H1 (cell line): Measurements from ENCODE around the gene BTBD16. TPM values are rescaled to one million over a fixed set of nuclear protein-coding genes. Genes with fewer than 3 reads are reported as not detected.

Experiments used
- CTCF ChIA-PET: fragments of 300-600 bp; sonication (Branson Sonifier 250); formaldehyde crosslinking; loops from one replicate; lab custom pipeline; 2021; ENCODE audit not compliant: partially characterized antibody; lab: Charles Lee
- POLR2A ChIA-PET: fragments of 300-600 bp; sonication (Branson Sonifier 250); formaldehyde crosslinking; loops from one replicate; lab custom pipeline; 2021; ENCODE audit warnings: inconsistent platforms; ENCODE audit not compliant: partially characterized antibody; lab: Charles Lee
- DNase-seq, 2 experiments: peaks; one replicate each; pipeline versions ENCODE4 v3.0.0 to v3.0.0-alpha.2; 2010 to 2022; ENCODE audit warnings: low spot score in 2 of 2, low read depth in 1 of 2, mixed read lengths in 1 of 2
- FAIRE-seq: peaks from 2 replicates; lab custom pipeline; 2011; peaks lifted over from hg19 to GRCh38; lab: Jason Lieb, UNC
- H2AFZ ChIP-seq: 2 replicates; pipeline ENCODE4 v1.8.1; 2012; ENCODE audit warnings: low read length, inconsistent platforms
- H2AK5ac ChIP-seq: 2 replicates; pipeline ENCODE4 v1.6.1; 2013; ENCODE audit warnings: low read depth, low read length
- H2BK120ac ChIP-seq: replicated peaks from 2 replicates; pipeline ENCODE3; 2013; ENCODE audit warnings: low read depth, low read length, inconsistent platforms
- H2BK12ac ChIP-seq: 2 replicates; pipeline ENCODE4 v1.6.1; 2013; ENCODE audit warnings: low read depth, low read length
- H2BK15ac ChIP-seq: 2 replicates; pipeline ENCODE4 v1.6.1; 2013; ENCODE audit warnings: low read length
- H2BK20ac ChIP-seq: 2 replicates; pipeline ENCODE4 v1.6.1; 2013; ENCODE audit warnings: low read length
- H2BK5ac ChIP-seq: 2 replicates; pipeline ENCODE4 v1.6.1; 2013; ENCODE audit warnings: low read depth, low read length
- H3K14ac ChIP-seq: 2 replicates; pipeline ENCODE4 v1.6.1; 2013; ENCODE audit warnings: inconsistent platforms; ENCODE audit not compliant: insufficient read length
- H3K18ac ChIP-seq: 2 replicates; pipeline ENCODE4 v1.6.1; 2013; ENCODE audit warnings: low read length; ENCODE audit errors: extremely low read depth
- H3K23ac ChIP-seq: 2 replicates; pipeline ENCODE4 v1.6.1; 2013; ENCODE audit warnings: inconsistent platforms; ENCODE audit not compliant: insufficient read length
- H3K23me2 ChIP-seq: 2 replicates; pipeline ENCODE4 v1.6.1; 2013; ENCODE audit warnings: low read depth, low read length
- H3K27ac ChIP-seq: 2 replicates; pipeline ENCODE4 v1.6.1; 2011; ENCODE audit warnings: low read depth, low read length, inconsistent platforms
- H3K27me3 ChIP-seq, 4 experiments: replicated peaks in 1 of 4; 1 replicate in 1 of 4; 2 replicates in 3 of 4; pipeline versions ENCODE4 v1.6.1 to v1.8.1; 2011 to 2013; ENCODE audit warnings: low read length in 3 of 4, mild to moderate bottlenecking in 3 of 4, inconsistent platforms in 2 of 4, mixed read lengths in 2 of 4, moderate library complexity in 1 of 4; ENCODE audit not compliant: control insufficient read depth in 3 of 4, insufficient read depth in 3 of 4; ENCODE audit errors: extremely low read depth in 1 of 4
- H3K36me3 ChIP-seq, 4 experiments: 2 replicates each; pipeline versions ENCODE4 v1.6.1 to v1.8.1; 2011 to 2013; ENCODE audit warnings: mild to moderate bottlenecking in 4 of 4, low read length in 3 of 4, moderate library complexity in 2 of 4, control low read depth in 1 of 4, inconsistent platforms in 1 of 4; ENCODE audit not compliant: insufficient read depth in 4 of 4, control insufficient read depth in 2 of 4
- H3K4ac ChIP-seq: replicated peaks from 2 replicates; pipeline ENCODE3; 2013; ENCODE audit warnings: low read length, low read depth, mixed read lengths, inconsistent platforms; ENCODE audit not compliant: insufficient read length
- H3K4me1 ChIP-seq, 4 experiments: replicated peaks in 1 of 4; 1 replicate in 1 of 4; 2 replicates in 3 of 4; pipeline versions ENCODE4 v1.6.1 to v1.8.1; 2011 to 2013; ENCODE audit warnings: low read length in 3 of 4, inconsistent platforms in 2 of 4, mixed read lengths in 1 of 4; ENCODE audit not compliant: insufficient read depth in 4 of 4, control insufficient read depth in 3 of 4
- H3K4me2 ChIP-seq, 2 experiments: 2 replicates each; pipeline versions ENCODE4 v1.6.1 to v1.8.1; 2011 to 2013; ENCODE audit warnings: low read depth in 2 of 2, low read length in 2 of 2, control low read depth in 1 of 2, inconsistent platforms in 1 of 2, mild to moderate bottlenecking in 1 of 2; ENCODE audit not compliant: insufficient read depth in 1 of 2
- H3K4me3 ChIP-seq, 4 experiments: fragments of 200-600, 300-600 bp in 1 of 4; sonication (generic), shearing (Covaris generic), sonication (Bioruptor Twin) in 1 of 4; 2 replicates each; pipeline versions ENCODE4 v1.5.1 to v1.8.1; 2011 to 2016; ENCODE audit warnings: low read length in 4 of 4, low read depth in 3 of 4, control low read depth in 2 of 4, inconsistent platforms in 2 of 4, mild to moderate bottlenecking in 2 of 4, mixed read lengths in 1 of 4, moderate library complexity in 1 of 4; ENCODE audit not compliant: insufficient read depth in 2 of 4; ENCODE audit errors: extremely low read depth in 1 of 4
- H3K56ac ChIP-seq: replicated peaks from 2 replicates; pipeline ENCODE3; 2013; ENCODE audit warnings: low read depth, mild to moderate bottlenecking, mixed read lengths, low read length, inconsistent platforms; ENCODE audit not compliant: insufficient read length
- H3K79me1 ChIP-seq: 2 replicates; pipeline ENCODE4 v1.6.1; 2013; ENCODE audit warnings: low read depth, low read length, control low read depth
- H3K79me2 ChIP-seq, 2 experiments: 2 replicates each; pipeline versions ENCODE4 v1.6.1 to v1.8.1; 2012 to 2013; ENCODE audit warnings: low read length in 2 of 2, mild to moderate bottlenecking in 2 of 2, inconsistent platforms in 1 of 2; ENCODE audit not compliant: insufficient read depth in 2 of 2, control insufficient read depth in 1 of 2
- H3K9ac ChIP-seq, 4 experiments: replicated peaks in 1 of 4; 1 replicate in 1 of 4; 2 replicates in 3 of 4; pipeline versions ENCODE4 v1.6.1 to v1.8.1; 2011 to 2013; ENCODE audit warnings: low read depth in 3 of 4, low read length in 3 of 4, control low read depth in 2 of 4, mild to moderate bottlenecking in 2 of 4, moderate library complexity in 2 of 4, inconsistent platforms in 1 of 4; ENCODE audit errors: extremely low read depth in 1 of 4
- H3K9me3 ChIP-seq, 2 experiments: 2 replicates each; pipeline versions ENCODE4 v1.6.1 to v1.8.1; 2012 to 2013; ENCODE audit warnings: mild to moderate bottlenecking in 2 of 2, moderate library complexity in 2 of 2, control low read depth in 1 of 2, inconsistent platforms in 1 of 2, low read depth in 1 of 2, low read length in 1 of 2, mixed read lengths in 1 of 2; ENCODE audit not compliant: insufficient read depth in 2 of 2
- H4K20me1 ChIP-seq, 2 experiments: replicated peaks in 1 of 2; 2 replicates each; pipeline versions ENCODE3 to v1.8.1; 2011 to 2013; ENCODE audit warnings: inconsistent platforms in 2 of 2, low read length in 2 of 2, mild to moderate bottlenecking in 1 of 2; ENCODE audit not compliant: insufficient read depth in 2 of 2, control insufficient read depth in 1 of 2
- H4K5ac ChIP-seq: 2 replicates; pipeline ENCODE4 v1.6.1; 2013; ENCODE audit warnings: low read length, low read depth, mixed read lengths, inconsistent platforms; ENCODE audit not compliant: insufficient read length
- H4K8ac ChIP-seq: 2 replicates; pipeline ENCODE4 v1.8.0; 2013; ENCODE audit warnings: mild to moderate bottlenecking, moderate library complexity, low read length, inconsistent platforms; ENCODE audit not compliant: insufficient read depth; ENCODE audit errors: extremely low read depth
- H4K91ac ChIP-seq: replicated peaks from 2 replicates; pipeline ENCODE3; 2013; ENCODE audit warnings: low read length, mixed read lengths, inconsistent platforms; ENCODE audit not compliant: insufficient read length
- POLR2AphosphoS5 ChIP-seq: IDR thresholded peaks from 2 replicates; pipeline ENCODE4 v1.6.1; 2011; ENCODE audit warnings: low read depth, low read length
- SIN3A ChIP-seq, 2 experiments: IDR thresholded peaks in 1 of 2; conservative IDR thresholded peaks in 1 of 2; 2 replicates each; pipeline ENCODE4 v1.6.1; 2011 to 2012; ENCODE audit warnings: low read length in 2 of 2, improper control_type of control experiment in 1 of 2, low read depth in 1 of 2, mild to moderate bottlenecking in 1 of 2
- WGBS, 2 experiments: shearing (Covaris generic) in 1 of 2; methylation state at CpG; one replicate each; pipeline versions ENCODE4 v1.1.6 to v1.1.7; 2013 to 2015; ENCODE audit warnings: low lambda C conversion rate in 2 of 2, mixed read lengths in 2 of 2, inconsistent platforms in 1 of 2, low coverage in 1 of 2, missing lambda C conversion rate in 1 of 2; ENCODE audit not compliant: insufficient replicate concordance in 2 of 2, insufficient coverage in 1 of 2, insufficient read length in 1 of 2; ENCODE audit errors: extremely low coverage in 1 of 2, missing lambda C conversion rate in 1 of 2; 5-methylcytosine and 5-hydroxymethylcytosine counted together
- polyA plus RNA-seq, 7 experiments: library from polyadenylated mRNA; depleted of rRNA in 3 of 7; stranded (reverse) in 5 of 7; unstranded in 2 of 7; fragments of >200 nt in 5 of 7; fragments of 200-250 nt in 2 of 7; gene quantifications; 1 replicate in 5 of 7; 2 replicates in 1 of 7; 4 replicates in 1 of 7; pipeline versions ENCODE4 v1.2.1 to v1.2.3, GENCODE V29; 2011 to 2013; ENCODE audit warnings: missing spikeins in 2 of 7, mixed read lengths in 2 of 7
- total RNA-seq: library from RNA; stranded (reverse); fragmentation: NEBNext Ultra II Directional; extraction: Animal tissue kit (Norgen Biotek cat#: 25700); gene quantifications from 2 replicates; pipeline ENCODE4 v1.2.1, GENCODE V29; 2021

The BTBD16 gene
- total and polyA plus RNA-seq, 2 of the 8 experiments (the other 6 are each of a cell fraction or from before 2014, with no cell fraction given) = 0.05 TPM; not detected in 1

DNA sequence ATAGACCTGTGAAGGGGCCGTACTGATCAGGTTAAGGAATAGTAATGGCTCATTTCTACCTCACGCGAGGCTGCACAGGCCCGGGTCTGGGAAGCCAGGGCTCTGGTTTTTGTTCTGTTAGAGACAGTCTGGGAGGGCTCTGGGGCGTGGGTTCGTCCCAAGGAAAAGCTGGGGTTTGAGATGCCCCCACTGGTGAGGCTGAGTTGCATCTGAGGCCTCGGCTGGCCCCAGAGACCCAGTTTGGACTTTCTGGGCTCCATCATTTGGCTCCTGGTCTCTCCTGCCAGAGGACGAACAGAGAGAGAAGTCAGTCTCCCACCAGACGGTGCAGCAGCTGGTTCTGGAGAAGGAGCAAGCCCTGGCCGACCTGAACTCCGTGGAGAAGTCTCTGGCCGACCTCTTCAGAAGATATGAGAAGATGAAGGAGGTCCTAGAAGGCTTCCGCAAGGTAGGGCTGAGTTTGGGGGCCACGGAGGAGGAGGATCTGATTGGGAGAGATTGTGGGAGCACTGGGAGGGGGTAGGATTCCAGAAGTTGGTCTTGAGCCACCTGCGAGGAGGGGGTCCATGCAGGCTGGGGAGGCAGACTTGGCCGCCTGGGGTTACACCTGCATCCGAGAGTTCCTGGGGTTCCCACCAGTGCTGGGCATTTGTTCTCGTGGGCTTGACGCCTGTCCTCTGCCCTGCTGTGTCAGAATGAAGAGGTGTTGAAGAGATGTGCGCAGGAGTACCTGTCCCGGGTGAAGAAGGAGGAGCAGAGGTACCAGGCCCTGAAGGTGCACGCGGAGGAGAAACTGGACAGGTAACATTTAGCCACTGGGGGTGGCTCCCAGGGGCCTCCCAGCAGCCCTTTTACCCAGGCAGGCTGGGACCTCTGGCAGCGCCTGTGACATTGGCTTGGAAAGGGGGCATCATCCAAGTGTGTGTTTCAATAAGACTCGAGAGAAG lies 22.5 kb upstream of the BTBD16 start:
- Histone ChIP-seq H3K9me3 (no peaks in the 10 kb centered on the region), H3K27me3 (no peaks in the 10 kb centered on the region), H3K79me2 (no peaks in the 10 kb centered on the region), H3K14ac (no peak overlapping the region), H2BK12ac (no peak overlapping the region), H3K4me1 (no peaks in the 10 kb centered on the region), H4K91ac (no peak overlapping the region), H4K20me1 (peaks cover 0 to 2% of the 10 kb centered on the region in 2 experiments), H3K18ac (no peak overlapping the region), H2AFZ (no peak overlapping the region), H3K27ac (no peak overlapping the region), H3K23ac (no peak overlapping the region), H3K9ac (no peak overlapping the region), H4K8ac (no peak overlapping the region; the same call in 1 of the 2 replicates), H2BK120ac (no peak overlapping the region), H2BK15ac (no peak overlapping the region), H3K23me2 (no peaks in the 10 kb centered on the region), H3K4me3 (no peak overlapping the region), H3K79me1 (no peaks in the 10 kb centered on the region), H2BK20ac (no peak overlapping the region), H3K4me2 (no peak overlapping the region), H2AK5ac (no peak overlapping the region), H3K56ac (no peak overlapping the region), H4K5ac (no peak overlapping the region), H3K4ac (no peak overlapping the region), H3K36me3 (peaks cover 9 to 34% (median 24%) of the 10 kb centered on the region in 4 experiments), H2BK5ac (no peak overlapping the region)
- no peak for FAIRE-seq
- ChIA-PET CTCF (interaction anchor here (1.0 to 2.6 kb wide), 5 partner anchors 9 to 108 kb away, joined by 3 to 7 read pairs (median 4); partner anchors contain the start of gene BTBD16), POLR2A (interaction anchor here (1.2 kb wide), 1 partner anchor 10 kb away, joined by 4 read pairs; no protein-coding TSS in a partner anchor)
- TF ChIP-seq SIN3A (conservative IDR thresholded peaks at IDR 0.05 in 1 of 2, IDR thresholded peaks at IDR 0.05 in 1 of 2; ENCODE audit: low read depth in 1 of 2, low read length in 2 of 2) (no peak), POLR2AphosphoS5 (no peak)
- no peak for DNase-seq
- WGBS, 2 experiments = 91% methylated on average over 24 of the region's 25 CpGs; no CpG with 5 or more reads in 1 of the 2 experiments
